Neuronal stem cell (in vitro differentiated cells): ENCODE measurements around the gene LINC01488.

ENCODE experiments used
- DNase-seq: peaks from one replicate; pipeline ENCODE4 v3.0.0-alpha.2; 2013; ENCODE audit warnings: low spot score
- H2AFZ ChIP-seq: one replicate; pipeline ENCODE4 v1.6.1; 2013; ENCODE audit warnings: mild to moderate bottlenecking, low read length, inconsistent platforms
- H2AK5ac ChIP-seq: 2 replicates; pipeline ENCODE4 v1.6.1; 2013; ENCODE audit warnings: low read depth, mild to moderate bottlenecking, inconsistent platforms, low read length, moderate library complexity, mixed read lengths
- H2BK120ac ChIP-seq: 2 replicates; pipeline ENCODE4 v1.6.1; 2013; ENCODE audit warnings: low read depth, mild to moderate bottlenecking, inconsistent platforms, low read length, moderate library complexity, mixed read lengths
- H2BK12ac ChIP-seq: one replicate; pipeline ENCODE4 v1.6.1; 2013; ENCODE audit warnings: low read length, inconsistent platforms
- H2BK15ac ChIP-seq: 2 replicates; pipeline ENCODE4 v1.6.1; 2013; ENCODE audit warnings: mild to moderate bottlenecking, low read length, inconsistent platforms, mixed read lengths
- H2BK5ac ChIP-seq: one replicate; pipeline ENCODE4 v1.6.1; 2013; ENCODE audit warnings: inconsistent platforms, mild to moderate bottlenecking, low read length, moderate library complexity
- H3K14ac ChIP-seq: one replicate; pipeline ENCODE4 v1.6.1; 2013; ENCODE audit warnings: low read length, inconsistent platforms
- H3K18ac ChIP-seq: 2 replicates; pipeline ENCODE4 v1.6.1; 2013; ENCODE audit warnings: low read length, inconsistent platforms
- H3K23ac ChIP-seq: 2 replicates; pipeline ENCODE4 v1.6.1; 2013; ENCODE audit warnings: low read depth, mild to moderate bottlenecking, mixed read lengths, low read length, inconsistent platforms; ENCODE audit not compliant: poor library complexity
- H3K27ac ChIP-seq: replicated peaks from 3 replicates; pipeline ENCODE4 v1.5.1; 2013; ENCODE audit warnings: low read length, inconsistent platforms
- H3K27me3 ChIP-seq, 3 experiments: 2 replicates each; pipeline ENCODE4 v1.6.1; 2013; ENCODE audit warnings: low read length in 3 of 3, mild to moderate bottlenecking in 2 of 3, inconsistent platforms in 1 of 3, low read depth in 1 of 3, mixed read lengths in 1 of 3, moderate library complexity in 1 of 3; ENCODE audit not compliant: control insufficient read depth in 3 of 3, insufficient read depth in 3 of 3
- H3K36me3 ChIP-seq, 2 donors: replicated peaks in 1 of 2; 2 replicates each; pipeline ENCODE4 v1.6.1; 2013; ENCODE audit warnings: low read length in 2 of 2; ENCODE audit not compliant: control insufficient read depth in 2 of 2, insufficient read depth in 2 of 2
- H3K4ac ChIP-seq: 2 replicates; pipeline ENCODE4 v1.6.1; 2013; ENCODE audit warnings: inconsistent platforms, mild to moderate bottlenecking, low read length, moderate library complexity
- H3K4me1 ChIP-seq, 2 donors: 1 replicate in 1 of 2; 2 replicates in 1 of 2; pipeline ENCODE4 v1.6.1; 2013; ENCODE audit warnings: low read length in 2 of 2, low read depth in 1 of 2; ENCODE audit not compliant: control insufficient read depth in 2 of 2, insufficient read depth in 1 of 2
- H3K4me2 ChIP-seq: one replicate; pipeline ENCODE4 v1.6.1; 2013; ENCODE audit warnings: mild to moderate bottlenecking, low read length, inconsistent platforms; ENCODE audit not compliant: insufficient read depth, poor library complexity, severe bottlenecking
- H3K4me3 ChIP-seq, 2 donors: 2 replicates each; pipeline ENCODE4 v1.5.1; 2013; ENCODE audit warnings: low read length in 2 of 2, mild to moderate bottlenecking in 2 of 2, inconsistent platforms in 1 of 2, moderate library complexity in 1 of 2
- H3K79me1 ChIP-seq: one replicate; pipeline ENCODE4 v1.6.1; 2013; ENCODE audit warnings: low read depth, mild to moderate bottlenecking, inconsistent platforms, low read length, moderate library complexity
- H3K9ac ChIP-seq: one replicate; pipeline ENCODE4 v1.6.1; 2013; ENCODE audit warnings: mild to moderate bottlenecking, low read depth, low read length, inconsistent platforms; ENCODE audit not compliant: poor library complexity
- H3K9me3 ChIP-seq, 2 donors: replicated peaks in 1 of 2; 2 replicates each; pipeline versions ENCODE3 to v1.6.1; 2013; ENCODE audit warnings: low read length in 2 of 2, mild to moderate bottlenecking in 2 of 2, inconsistent platforms in 1 of 2, low read depth in 1 of 2, mixed read lengths in 1 of 2, moderate library complexity in 1 of 2; ENCODE audit not compliant: control insufficient read depth in 2 of 2, insufficient read depth in 1 of 2
- H4K8ac ChIP-seq: one replicate; pipeline ENCODE4 v1.6.1; 2013; ENCODE audit warnings: low read depth, mild to moderate bottlenecking, inconsistent platforms, low read length, moderate library complexity
- H4K91ac ChIP-seq: one replicate; pipeline ENCODE4 v1.6.1; 2013; ENCODE audit warnings: low read length, low read depth, mild to moderate bottlenecking, inconsistent platforms; ENCODE audit not compliant: poor library complexity
- WGBS, 2 donors: extraction: QIAGEN DNeasy Blood & Tissue Kit; methylation state at CpG; one replicate each; pipeline ENCODE4 v1.1.7; 2013; ENCODE audit warnings: missing lambda C conversion rate in 2 of 2, mixed read lengths in 1 of 2; ENCODE audit not compliant: insufficient read length in 2 of 2, insufficient replicate concordance in 1 of 2; ENCODE audit errors: extremely low coverage in 2 of 2; 5-methylcytosine and 5-hydroxymethylcytosine counted together

Gene LINC01488

DNA sequence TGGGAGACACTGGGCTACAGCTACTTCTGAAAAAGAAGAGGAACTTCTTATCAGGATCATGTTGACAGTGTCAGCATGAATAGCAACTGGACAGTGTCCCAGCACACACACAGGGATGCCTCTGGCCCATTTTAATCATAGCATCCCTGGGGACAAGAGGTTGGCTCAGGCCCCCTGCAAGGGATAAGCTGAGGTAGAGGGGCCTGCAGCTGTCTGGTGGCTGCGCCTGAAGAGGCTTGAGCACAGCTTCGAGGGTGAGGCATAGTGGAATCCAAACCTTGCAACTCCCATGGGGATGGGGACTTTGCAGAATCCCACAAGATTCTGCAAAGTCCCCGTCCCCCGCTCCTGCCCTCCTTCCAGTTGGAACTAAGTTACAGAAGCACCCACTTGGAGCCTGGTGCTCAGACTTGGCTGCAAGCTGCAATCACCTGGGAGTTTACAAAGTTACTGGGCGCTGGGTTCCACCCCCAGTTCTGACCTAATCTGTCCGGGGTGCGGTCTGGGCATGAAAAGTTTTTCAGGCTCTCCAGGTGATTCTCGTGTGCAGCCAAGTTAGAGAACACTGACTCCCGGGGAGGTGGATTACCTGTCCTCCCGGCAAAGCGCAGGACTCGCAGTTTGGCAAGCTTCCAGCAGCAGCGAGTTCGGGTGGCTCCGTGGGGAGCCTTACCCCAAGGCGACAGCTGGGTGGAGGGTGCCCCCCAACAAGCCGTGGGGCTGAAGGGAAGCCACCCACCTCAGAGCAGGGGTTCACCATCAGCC is 16.0 kb upstream of the LINC01488 start:
- peak overlapping the region; percentile 41 for H2AK5ac ChIP-seq
- H3K79me1 ChIP-seq, result no peaks in the 10 kb centered on the region
- no peak overlapping the region for H3K4me2 ChIP-seq
- no peak overlapping the region for H2BK12ac ChIP-seq
- H3K23ac ChIP-seq, result no peak overlapping the region
- no peak overlapping the region for H3K14ac ChIP-seq
- no peak overlapping the region for H4K8ac ChIP-seq
- no CpG with 5 or more reads among the region's 17 CpGs for WGBS, 2 donors
- no peak overlapping the region for H3K9ac ChIP-seq
- H3K4ac ChIP-seq, result no peak overlapping the region
- H2BK5ac ChIP-seq, result no peak overlapping the region
- H3K36me3 ChIP-seq, result no peaks in the 10 kb centered on the region
- peaks cover 0 to 11% (median 0%) of the 10 kb centered on the region in 3 experiments for H3K27me3 ChIP-seq
- H2AFZ ChIP-seq, result no peak overlapping the region
- H4K91ac ChIP-seq, result no peak overlapping the region
- no peak overlapping the region for H3K27ac ChIP-seq
- no peaks in the 10 kb centered on the region for H3K9me3 ChIP-seq
- H2BK120ac ChIP-seq, result no peak overlapping the region
- no peak overlapping the region for H2BK15ac ChIP-seq
- DNase-seq, result no peak
- no peak overlapping the region for H3K4me3 ChIP-seq
- H3K18ac ChIP-seq, result no peak overlapping the region
- H3K4me1 ChIP-seq, result peaks cover 6 to 14% of the 10 kb centered on the region in 2 donors

DNA sequence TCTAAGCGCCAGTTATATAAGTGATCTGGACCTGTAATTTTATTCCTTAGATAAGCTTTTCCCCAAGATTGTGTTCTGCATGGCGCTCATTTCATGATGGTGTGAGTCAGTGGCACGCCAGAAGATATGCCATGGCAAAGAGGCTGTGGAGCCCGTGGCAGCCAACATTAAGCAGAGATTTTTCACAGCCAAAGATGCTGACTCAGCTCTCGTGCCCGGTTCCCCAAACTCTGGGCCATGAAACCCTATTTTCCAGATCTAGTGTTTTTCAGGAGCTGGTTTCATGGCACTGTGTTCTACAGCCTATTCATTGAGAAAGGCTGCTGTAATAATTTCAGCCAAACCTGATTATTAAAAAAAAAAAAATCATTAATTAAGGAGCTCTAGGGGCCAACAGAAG is 15.4 kb upstream of the LINC01488 start:
- Histone ChIP-seq H3K9ac (no peak overlapping the region), H3K23ac (no peak overlapping the region), H3K4ac (no peak overlapping the region), H2BK5ac (no peak overlapping the region), H3K27ac (no peak overlapping the region), H2BK15ac (no peak overlapping the region), H3K4me2 (no peak overlapping the region), H3K4me1 (peaks cover 8 to 14% of the 10 kb centered on the region in 2 donors), H2BK12ac (no peak overlapping the region), H3K9me3 (no peaks in the 10 kb centered on the region), H2AK5ac (peak overlapping the region; percentile 41), H3K79me1 (no peaks in the 10 kb centered on the region), H3K27me3 (peaks cover 0 to 11% (median 0%) of the 10 kb centered on the region in 3 experiments), H2BK120ac (no peak overlapping the region), H4K8ac (no peak overlapping the region), H3K36me3 (no peaks in the 10 kb centered on the region), H3K4me3 (no peak overlapping the region), H3K14ac (no peak overlapping the region), H2AFZ (no peak overlapping the region), H3K18ac (no peak overlapping the region), H4K91ac (no peak overlapping the region)
- no CpG with 5 or more reads among the region's 6 CpGs for WGBS, 2 donors
- no peak for DNase-seq

DNA sequence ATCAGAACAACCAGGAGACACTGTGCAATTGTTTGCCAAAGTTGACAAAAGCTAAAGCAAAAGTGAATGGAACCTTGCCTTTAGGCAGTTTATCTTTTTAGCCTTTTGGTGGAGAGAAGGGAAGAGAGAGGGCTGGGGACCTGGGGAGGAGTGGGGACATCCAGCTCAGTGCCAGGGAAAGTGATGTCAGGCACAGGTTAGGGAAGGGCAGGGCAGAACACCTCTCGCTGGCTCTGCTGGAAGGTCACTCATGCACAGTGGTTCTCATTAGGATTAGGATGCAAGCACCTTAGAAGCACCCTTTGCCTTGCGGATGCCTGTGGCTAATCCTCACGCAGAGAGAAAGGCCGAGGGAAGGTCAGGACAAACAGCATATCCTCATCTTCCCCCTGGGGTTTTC is 14.3 kb upstream of the LINC01488 start:
- Histone ChIP-seq H2AK5ac (no peak overlapping the region), H3K36me3 (no peaks in the 10 kb centered on the region), H4K91ac (no peak overlapping the region), H4K8ac (no peak overlapping the region), H2AFZ (no peak overlapping the region), H2BK5ac (no peak overlapping the region), H3K9me3 (no peaks in the 10 kb centered on the region), H3K4me2 (no peak overlapping the region), H2BK15ac (no peak overlapping the region), H3K4me3 (no peak overlapping the region), H3K23ac (no peak overlapping the region), H3K14ac (no peak overlapping the region), H3K18ac (peak overlapping the region; percentile 63), H3K79me1 (no peaks in the 10 kb centered on the region), H3K27me3 (peaks cover 0 to 10% (median 0%) of the 10 kb centered on the region in 3 experiments), H2BK12ac (no peak overlapping the region), H3K27ac (no peak overlapping the region), H2BK120ac (no peak overlapping the region), H3K4ac (no peak overlapping the region), H3K9ac (no peak overlapping the region), H3K4me1 (peaks cover 15 to 20% of the 10 kb centered on the region in 2 donors)
- no CpG with 5 or more reads among the region's 4 CpGs for WGBS, 2 donors
- no peak for DNase-seq

DNA sequence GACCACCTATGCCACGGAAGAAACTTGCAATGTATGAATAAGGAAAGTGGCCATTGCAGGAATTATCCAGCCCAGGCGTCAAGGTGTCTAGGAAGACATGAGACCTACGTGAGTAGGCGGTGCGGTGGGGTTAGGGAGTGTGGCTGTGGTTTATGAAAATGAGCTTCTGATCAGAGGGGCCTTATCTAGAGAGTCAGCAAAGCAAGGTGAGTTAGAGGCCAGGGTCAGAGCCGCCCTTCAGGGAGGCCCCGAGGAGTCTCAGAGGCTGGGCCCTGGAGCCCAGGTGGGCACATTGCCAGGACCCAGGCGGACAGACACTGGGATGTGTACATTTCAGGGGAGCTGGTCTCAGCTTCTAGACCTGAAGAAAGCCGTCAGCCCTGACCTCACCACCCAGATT is 13.8 kb upstream of the LINC01488 start:
- H2BK5ac ChIP-seq, result no peak overlapping the region
- H3K23ac ChIP-seq, result no peak overlapping the region
- no peak overlapping the region for H3K18ac ChIP-seq
- no peak overlapping the region for H2BK120ac ChIP-seq
- peaks cover 0 to 10% (median 0%) of the 10 kb centered on the region in 3 experiments for H3K27me3 ChIP-seq
- H3K9me3 ChIP-seq, result no peaks in the 10 kb centered on the region
- no peak overlapping the region for H3K27ac ChIP-seq
- H3K9ac ChIP-seq, result no peak overlapping the region
- H2AK5ac ChIP-seq, result no peak overlapping the region
- no peak overlapping the region for H3K4ac ChIP-seq
- H4K8ac ChIP-seq, result no peak overlapping the region
- no peak overlapping the region for H3K14ac ChIP-seq
- no CpG with 5 or more reads among the region's 9 CpGs for WGBS, 2 donors
- no peak overlapping the region for H2BK15ac ChIP-seq
- no peak overlapping the region for H2BK12ac ChIP-seq
- no peak overlapping the region for H3K4me2 ChIP-seq
- H3K36me3 ChIP-seq, result no peaks in the 10 kb centered on the region
- no peak overlapping the region for H2AFZ ChIP-seq
- no peak overlapping the region for H4K91ac ChIP-seq
- H3K4me1 ChIP-seq, result peaks cover 15 to 21% of the 10 kb centered on the region in 2 donors
- no peaks in the 10 kb centered on the region for H3K79me1 ChIP-seq
- no peak overlapping the region for H3K4me3 ChIP-seq
- DNase-seq, result no peak
